Activated naive CD4-positive, alpha-beta T cell treated with anti-CD3 and anti-CD28 coated beads, Interleukin-2, amount 50 U/mL, for 72 hours (primary cell): ENCODE results near the gene FAM120A. TPM values are rescaled to one million over a fixed set of nuclear protein-coding genes. Genes with fewer than 3 reads are reported as not detected.
A peak's percentile ranks its signal among the peaks of the same experiment; 100 is the strongest.

Experiments
- ATAC-seq, 2 donors: fragments of 150-1000 bp; cut with Tn5 transposase; 2 replicates each; pipeline ENCODE4 v1.10.0; 2021; ENCODE audit warnings: mild to moderate bottlenecking in 2 of 2, moderate library complexity in 2 of 2
- DNase-seq, 2 donors: peaks; one replicate each; pipeline ENCODE4 v3.0.0; 2021 to 2022; ENCODE audit warnings: low spot score in 2 of 2
- H3K27ac Mint-ChIP-seq, 2 donors: one replicate each; pipeline ENCODE4 v1.8.0; 2022; ENCODE audit warnings: mild to moderate bottlenecking in 2 of 2, mixed read lengths in 2 of 2
- H3K36me3 Mint-ChIP-seq, 2 donors: one replicate each; pipeline ENCODE4 v1.8.0; 2022; ENCODE audit warnings: mixed read lengths in 2 of 2
- H3K9me3 Mint-ChIP-seq, 2 donors: one replicate each; pipeline ENCODE4 v1.8.0; 2022; ENCODE audit warnings: mixed read lengths in 2 of 2
- total RNA-seq, 2 donors: library from RNA; stranded (reverse); gene quantifications; one replicate each; pipeline ENCODE4 v1.2.3, GENCODE V29; 2022

The FAM120A gene
- total RNA-seq, 2 donors from 2014 or later: 76.1 to 130 TPM

DNA sequence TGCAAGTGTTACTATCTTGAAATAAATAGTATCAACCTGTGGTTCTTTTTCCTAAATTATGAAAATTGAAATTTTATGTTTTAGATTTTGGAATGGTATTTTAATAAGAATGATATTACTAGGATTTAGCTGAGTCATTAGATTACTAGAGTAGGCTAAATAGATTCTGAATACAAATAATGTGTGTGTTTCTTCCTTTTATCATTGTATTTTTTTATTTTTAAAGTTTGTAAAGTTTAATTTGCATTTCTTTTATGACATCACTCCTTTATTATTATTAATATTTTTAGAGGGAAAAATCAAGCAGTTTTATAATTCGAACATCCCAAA is 9.9 kb downstream of the FAM120A start:
- Mint-ChIP-seq H3K36me3 (peaks cover 7 to 23% of the 10 kb centered on the region in 2 donors), H3K9me3 (no peaks in the 10 kb centered on the region)

DNA sequence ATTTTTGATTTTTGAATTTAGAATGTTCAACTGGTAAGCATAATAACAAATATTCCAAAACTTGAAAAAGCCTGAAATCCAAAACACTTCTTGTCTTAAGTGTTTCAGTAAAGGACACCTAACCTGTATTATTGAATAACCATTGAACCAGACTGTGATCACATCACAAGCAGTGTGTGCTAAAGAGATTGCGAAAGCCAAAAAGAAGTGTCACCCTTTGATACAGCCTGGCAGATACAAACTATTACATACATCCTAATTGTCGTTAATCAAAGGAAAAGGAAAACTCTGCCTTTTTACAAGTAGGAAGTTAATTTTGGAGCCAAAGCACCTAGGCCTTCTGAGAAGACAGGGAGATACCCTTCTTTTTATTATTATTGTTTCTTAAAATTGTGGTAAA is 10.3 kb downstream of the FAM120A start:
- Mint-ChIP-seq H3K36me3 (peaks cover 5 to 20% of the 10 kb centered on the region in 2 donors), H3K27ac (no peak overlapping the region), H3K9me3 (no peaks in the 10 kb centered on the region)
- DNase-seq: no peak
- ATAC-seq: no peak

More for the DNA sequence above, 9.9 kb downstream of the FAM120A start:
- no peak for ATAC-seq
- DNase-seq: no peak
- H3K27ac Mint-ChIP-seq: peak overlapping the region in 1 of 2 donors; percentile 41

DNA sequence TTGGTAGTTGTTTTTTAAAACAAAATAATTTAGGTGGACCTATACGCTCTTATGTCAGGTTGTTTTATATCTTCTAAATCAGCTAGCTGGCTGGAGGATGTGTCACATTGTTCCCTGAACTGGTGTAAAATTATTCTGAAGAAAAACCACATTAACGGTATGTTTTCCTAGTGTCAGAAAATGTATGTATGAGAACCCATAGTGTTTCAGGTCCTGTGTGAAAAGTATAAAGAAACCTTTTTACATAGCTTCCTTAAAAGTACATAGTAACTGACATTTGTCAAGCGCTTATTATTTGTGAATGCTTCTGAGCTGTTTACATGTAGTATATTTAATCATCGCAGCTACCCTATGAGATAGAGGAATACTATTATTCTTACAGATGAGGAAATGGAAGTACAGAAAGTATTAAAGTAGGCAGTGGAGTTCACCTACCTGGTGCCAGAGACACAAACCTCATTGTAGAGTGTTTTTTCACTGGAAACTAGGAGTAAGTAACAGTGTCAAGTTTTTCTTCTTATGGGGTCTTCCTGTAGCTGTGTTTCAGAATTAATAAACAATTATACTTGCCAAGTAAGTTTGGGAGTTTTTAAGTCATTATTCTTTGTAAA is 12.3 kb downstream of the FAM120A start:
- peaks cover 0 to 4% of the 10 kb centered on the region in 2 donors for H3K36me3 Mint-ChIP-seq
- no peaks in the 10 kb centered on the region for H3K9me3 Mint-ChIP-seq
- DNase-seq (no peak), ATAC-seq (peak; percentile 29 to 72)
- peak overlapping the region; percentile 73 to 78 for H3K27ac Mint-ChIP-seq

DNA sequence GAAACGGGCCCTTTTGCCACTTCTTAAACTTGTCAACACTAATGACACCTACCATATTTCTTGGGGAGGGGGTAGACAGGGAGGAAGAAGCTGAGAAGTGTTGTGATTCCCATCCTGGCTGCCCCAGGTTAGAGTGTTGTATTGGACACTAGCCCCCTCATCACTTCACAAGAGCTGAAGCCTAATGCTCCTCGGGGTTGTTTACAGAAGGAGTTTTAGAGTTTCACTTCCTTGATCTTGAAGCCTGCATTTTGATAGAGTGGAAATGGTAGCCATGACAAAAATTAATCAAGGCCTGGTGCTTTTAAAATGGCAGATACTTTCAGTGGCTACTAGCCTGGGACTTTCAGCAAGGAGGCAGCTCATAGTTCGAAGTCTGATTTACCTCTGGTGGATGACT is 12.9 kb downstream of the FAM120A start:
- ATAC-seq: no peak
- DNase-seq: no peak
- Mint-ChIP-seq H3K36me3 (no peaks in the 10 kb centered on the region), H3K9me3 (no peaks in the 10 kb centered on the region), H3K27ac (peak overlapping the region; percentile 78 to 81)

DNA sequence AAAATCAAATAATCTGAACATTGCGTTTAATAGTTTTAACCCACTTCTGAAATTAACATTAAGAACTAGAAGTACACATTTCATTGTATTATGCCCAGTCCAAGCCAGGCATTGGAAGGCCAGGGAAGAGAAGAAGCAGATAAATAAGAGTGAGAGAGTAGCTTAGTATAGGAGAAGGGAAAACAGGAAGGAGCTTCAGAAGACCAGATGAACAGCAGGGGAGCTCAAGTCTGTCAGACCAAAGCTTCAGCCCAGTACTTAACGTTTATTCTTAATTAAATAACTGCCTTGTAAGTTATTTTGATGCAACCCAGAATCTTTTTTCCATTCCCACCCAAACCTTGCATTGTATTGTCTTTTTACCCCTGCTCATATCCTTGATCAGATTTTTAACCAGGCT is 13.4 kb downstream of the FAM120A start:
- peak overlapping the region in 1 of 2 donors; percentile 78 for H3K27ac Mint-ChIP-seq
- no peaks in the 10 kb centered on the region for H3K36me3 Mint-ChIP-seq
- DNase-seq (no peak), ATAC-seq (no peak)
- H3K9me3 Mint-ChIP-seq: no peaks in the 10 kb centered on the region

DNA sequence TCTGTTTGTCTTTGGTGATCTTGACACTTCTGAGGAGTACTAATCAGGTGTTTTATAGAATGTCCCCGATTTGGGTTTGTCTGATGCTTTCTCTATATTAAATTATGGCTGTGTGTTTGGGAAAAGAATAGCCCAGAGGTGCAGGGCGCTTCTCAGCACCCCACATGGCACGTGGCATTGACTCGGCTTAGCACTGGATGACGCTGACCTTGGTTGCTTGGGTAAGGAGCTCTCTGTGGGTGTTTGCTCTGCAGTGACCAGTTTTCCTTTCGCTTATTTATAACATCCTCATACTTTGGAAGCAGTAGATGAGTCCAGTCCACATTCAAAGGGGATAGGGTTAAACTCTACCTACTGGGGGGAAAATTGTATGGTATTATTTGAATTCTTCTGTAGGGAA is 14.4 kb downstream of the FAM120A start:
- H3K27ac Mint-ChIP-seq: peak overlapping the region in 1 of 2 donors; percentile 52
- no peaks in the 10 kb centered on the region for H3K9me3 Mint-ChIP-seq
- H3K36me3 Mint-ChIP-seq: peaks cover 0 to 8% of the 10 kb centered on the region in 2 donors
- no peak for DNase-seq
- ATAC-seq: peak in 1 of 2 donors; percentile 28

DNA sequence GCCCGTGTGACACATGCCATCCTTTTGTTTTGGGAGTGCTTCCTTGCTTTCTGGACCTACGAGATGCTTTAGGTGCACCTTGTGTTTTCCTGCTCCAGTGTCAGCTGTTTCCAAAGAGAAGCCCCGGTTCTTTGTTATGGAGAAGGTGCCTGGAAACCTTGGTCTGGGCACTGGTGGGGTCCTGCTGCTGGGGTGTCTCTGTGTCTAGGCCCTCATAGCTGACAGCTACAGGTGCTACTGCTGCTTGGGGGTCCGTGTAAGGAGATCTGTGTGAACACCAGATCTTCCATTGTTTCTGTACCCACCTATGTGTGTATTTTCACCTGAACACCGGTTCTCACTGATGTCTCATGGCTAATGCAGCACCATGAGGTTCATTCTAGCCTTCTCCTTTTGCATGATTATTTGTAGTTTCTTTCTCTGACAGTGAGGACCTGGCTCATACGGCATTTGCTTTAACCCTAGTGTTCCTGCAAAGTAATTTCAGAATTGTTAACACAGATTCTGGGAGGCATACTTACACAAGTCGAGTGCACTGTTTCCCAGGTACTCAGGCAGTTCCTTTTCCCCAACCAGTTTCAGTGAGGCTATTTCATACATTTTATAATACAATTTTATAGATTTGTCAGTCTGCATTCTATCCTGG is 15.1 kb downstream of the FAM120A start:
- Mint-ChIP-seq H3K9me3 (no peaks in the 10 kb centered on the region), H3K27ac (peak overlapping the region; percentile 52 to 69), H3K36me3 (peaks cover 0 to 14% of the 10 kb centered on the region in 2 donors)
- no peak for DNase-seq
- peak in 1 of 2 donors; percentile 16 for ATAC-seq

DNA sequence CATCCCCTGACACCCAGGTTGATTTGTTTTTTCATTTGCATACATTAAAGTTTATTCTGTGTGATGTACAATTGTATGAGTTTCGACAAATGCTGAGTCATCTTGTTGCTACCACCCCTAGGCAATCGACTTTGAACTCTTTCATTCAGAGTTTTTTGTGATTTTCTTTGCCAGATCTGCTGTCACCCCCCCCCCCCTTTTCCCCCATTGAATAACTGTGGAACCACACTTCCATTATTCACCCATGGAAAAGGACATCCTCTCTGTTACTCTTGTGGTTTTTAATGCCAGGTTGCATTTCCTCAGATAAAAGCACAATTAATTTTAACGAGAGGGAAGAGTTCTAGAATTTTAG is 15.6 kb downstream of the FAM120A start:
- no peaks in the 10 kb centered on the region for H3K9me3 Mint-ChIP-seq
- ATAC-seq (peak in 1 of 2 donors; percentile 32), DNase-seq (no peak)
- peaks cover 0 to 14% of the 10 kb centered on the region in 2 donors for H3K36me3 Mint-ChIP-seq
- H3K27ac Mint-ChIP-seq: peak overlapping the region; percentile 52 to 69

DNA sequence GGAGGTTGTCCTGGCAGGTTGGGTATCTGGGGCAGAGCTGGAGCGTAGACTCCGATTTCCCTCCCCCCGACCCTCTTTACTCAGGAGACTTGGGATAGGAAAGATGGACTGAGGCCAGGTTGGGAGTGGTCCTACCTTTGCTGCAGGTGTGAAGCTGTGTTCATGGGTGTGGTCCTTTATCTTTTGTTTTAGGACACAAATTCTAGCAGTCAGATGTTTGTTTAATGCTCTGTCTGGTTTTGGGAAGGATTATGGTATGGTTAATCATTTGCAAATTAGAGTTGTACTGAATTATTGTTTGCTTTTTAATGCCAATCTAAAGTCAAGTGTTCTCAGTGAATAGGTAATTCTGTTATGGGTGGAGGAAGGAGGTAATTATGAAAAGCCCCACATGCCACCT is 16.0 kb downstream of the FAM120A start:
- peaks cover 0 to 18% of the 10 kb centered on the region in 2 donors for H3K36me3 Mint-ChIP-seq
- no peaks in the 10 kb centered on the region for H3K9me3 Mint-ChIP-seq
- DNase-seq (no peak), ATAC-seq (no peak)
- H3K27ac Mint-ChIP-seq: peak overlapping the region; percentile 52 to 69

DNA sequence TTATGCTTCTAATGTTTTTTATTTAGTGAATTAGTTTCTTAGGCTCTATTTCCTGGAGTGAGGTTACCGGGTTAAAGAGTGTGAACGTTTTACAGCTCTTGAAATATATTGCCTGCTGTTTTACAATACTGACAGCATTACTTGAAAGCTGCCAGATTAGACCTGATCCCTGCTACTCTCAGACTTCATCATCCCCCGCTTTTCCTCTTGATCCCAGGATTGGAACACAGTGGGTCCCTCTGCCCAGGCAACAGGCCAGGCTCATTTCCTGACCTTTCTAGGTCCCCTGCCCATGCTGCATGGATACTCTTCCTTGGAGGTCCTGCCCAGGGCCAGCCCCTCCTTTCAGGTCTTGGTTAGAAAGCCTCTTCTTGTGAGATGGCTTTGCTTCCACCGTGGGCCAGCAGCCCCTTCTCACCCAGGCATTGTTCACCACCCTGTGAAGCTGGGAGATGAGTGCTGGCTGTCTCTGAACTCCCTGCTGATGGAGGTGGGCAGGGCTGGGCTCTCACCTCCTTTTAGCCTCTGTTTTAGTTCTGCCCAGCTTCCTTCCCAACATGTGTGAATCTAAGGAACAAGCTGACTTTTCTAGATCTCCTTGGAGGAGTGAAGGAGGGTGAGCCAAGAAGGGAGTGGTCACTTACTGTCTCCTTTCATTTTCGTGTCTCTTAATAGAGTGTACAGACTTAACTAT is 17.4 kb downstream of the FAM120A start:
- DNase-seq (no peak), ATAC-seq (no peak)
- Mint-ChIP-seq H3K27ac (peak overlapping the region; percentile 4 to 73), H3K9me3 (no peaks in the 10 kb centered on the region), H3K36me3 (peaks cover 0 to 18% of the 10 kb centered on the region in 2 donors)

DNA sequence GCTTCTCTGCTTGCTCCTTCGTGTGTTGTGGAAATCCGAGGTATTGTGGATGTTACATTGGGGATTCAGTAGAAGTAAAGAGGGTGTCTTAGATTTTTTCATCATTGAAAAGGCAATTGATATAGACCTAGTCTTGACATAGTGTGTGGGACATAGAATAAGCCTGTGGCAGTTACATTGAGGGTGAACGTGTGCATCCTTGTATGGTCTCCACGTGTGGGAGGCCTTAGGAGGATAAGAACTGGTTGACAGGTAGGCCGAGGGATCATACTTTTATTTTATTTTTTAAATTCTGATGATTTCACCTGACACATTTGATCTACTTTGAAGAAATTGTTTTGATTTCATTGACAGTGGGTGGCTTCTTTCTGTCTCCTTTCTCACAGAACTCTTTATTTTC is 18.9 kb downstream of the FAM120A start:
- DNase-seq: no peak
- ATAC-seq: no peak
- peaks cover 0 to 25% of the 10 kb centered on the region in 2 donors for H3K36me3 Mint-ChIP-seq
- H3K27ac Mint-ChIP-seq: peak overlapping the region in 1 of 2 donors; percentile 36
- no peaks in the 10 kb centered on the region for H3K9me3 Mint-ChIP-seq

DNA sequence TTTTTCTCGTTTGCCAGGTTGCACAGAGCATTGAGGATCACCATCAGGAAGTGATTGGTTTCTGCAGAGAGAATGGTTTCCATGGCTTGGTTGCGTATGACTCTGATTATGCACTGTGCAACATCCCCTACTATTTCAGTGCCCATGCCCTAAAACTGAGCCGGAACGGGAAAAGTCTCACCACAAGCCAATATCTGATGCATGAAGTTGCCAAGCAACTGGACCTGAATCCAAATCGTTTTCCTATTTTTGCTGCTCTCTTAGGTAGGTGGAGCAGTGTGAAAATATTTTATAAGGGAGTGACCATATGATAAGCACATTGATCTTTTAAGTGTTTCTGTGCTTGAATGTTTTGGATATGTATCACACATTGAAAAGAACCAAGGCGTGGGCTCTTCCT is 19.6 kb downstream of the FAM120A start:
- Mint-ChIP-seq H3K36me3 (peaks cover 0 to 25% of the 10 kb centered on the region in 2 donors), H3K9me3 (no peaks in the 10 kb centered on the region), H3K27ac (peak overlapping the region in 1 of 2 donors; percentile 36)
- ATAC-seq: no peak
- DNase-seq: no peak

DNA sequence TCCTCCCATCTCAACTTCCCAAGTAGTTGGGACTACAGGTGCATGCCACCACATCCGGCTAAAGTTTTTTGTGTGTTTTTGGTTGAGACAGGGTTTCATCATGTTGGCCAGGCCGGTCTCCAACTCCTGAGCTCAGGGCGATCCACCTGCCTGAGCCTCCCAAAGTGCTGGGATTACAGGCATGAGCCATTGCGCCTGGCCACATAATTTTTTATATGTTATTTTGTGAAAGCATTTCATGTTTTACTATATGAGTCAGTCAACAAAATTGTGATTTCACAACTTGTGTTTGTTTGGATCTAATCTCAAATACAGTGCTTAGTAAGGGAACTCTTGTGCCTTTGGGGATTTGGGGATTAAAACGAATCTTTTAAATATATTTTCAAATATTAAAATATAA is 21.9 kb downstream of the FAM120A start:
- DNase-seq (no peak), ATAC-seq (no peak)
- H3K9me3 Mint-ChIP-seq: no peaks in the 10 kb centered on the region
- H3K36me3 Mint-ChIP-seq: peaks cover 0 to 30% of the 10 kb centered on the region in 2 donors
- H3K27ac Mint-ChIP-seq: no peak overlapping the region

DNA sequence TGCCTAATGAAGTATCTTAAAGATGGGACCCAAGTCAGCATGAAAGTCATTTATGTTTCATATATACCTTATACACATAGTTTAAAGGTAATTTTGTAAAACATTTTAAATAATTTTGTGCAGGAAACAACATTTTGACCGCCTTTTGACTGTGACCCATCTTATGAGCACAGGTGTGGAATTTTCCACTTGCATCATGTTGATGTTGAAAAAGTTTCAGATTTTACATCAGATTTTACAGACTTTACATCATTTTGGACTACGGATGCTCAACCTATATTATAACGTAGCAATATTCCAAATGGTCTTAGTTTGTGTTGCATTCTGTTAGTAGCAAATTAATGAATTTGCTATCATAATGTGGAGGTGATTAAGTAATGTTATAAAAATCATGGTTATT is 23.6 kb downstream of the FAM120A start:
- ATAC-seq: no peak
- no peak for DNase-seq
- Mint-ChIP-seq H3K9me3 (no peaks in the 10 kb centered on the region), H3K36me3 (peaks cover 0 to 30% of the 10 kb centered on the region in 2 donors), H3K27ac (peak overlapping the region in 1 of 2 donors; percentile 18)

DNA sequence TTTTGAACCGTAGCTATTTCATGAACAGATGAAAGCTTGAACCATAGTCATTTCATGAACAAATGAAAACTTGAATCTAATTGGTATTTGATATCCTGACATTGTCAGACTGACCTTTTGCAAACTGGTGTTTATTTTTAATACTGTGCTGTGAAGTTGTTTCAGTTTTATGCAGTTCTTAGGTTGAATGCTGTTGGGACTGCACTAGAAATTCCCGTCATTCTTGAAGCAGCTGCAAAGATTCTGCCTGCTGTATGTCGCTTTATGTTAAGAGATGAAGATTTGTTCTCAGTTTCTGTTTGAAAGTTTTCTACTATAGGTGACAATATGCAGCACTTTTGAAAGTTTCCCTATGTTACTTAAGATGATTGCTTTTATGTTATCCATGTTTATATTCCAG is 24.4 kb downstream of the FAM120A start:
- peaks cover 0 to 22% of the 10 kb centered on the region in 2 donors for H3K36me3 Mint-ChIP-seq
- DNase-seq (no peak), ATAC-seq (no peak)
- no peaks in the 10 kb centered on the region for H3K9me3 Mint-ChIP-seq
- H3K27ac Mint-ChIP-seq: peak overlapping the region in 1 of 2 donors; percentile 18

DNA sequence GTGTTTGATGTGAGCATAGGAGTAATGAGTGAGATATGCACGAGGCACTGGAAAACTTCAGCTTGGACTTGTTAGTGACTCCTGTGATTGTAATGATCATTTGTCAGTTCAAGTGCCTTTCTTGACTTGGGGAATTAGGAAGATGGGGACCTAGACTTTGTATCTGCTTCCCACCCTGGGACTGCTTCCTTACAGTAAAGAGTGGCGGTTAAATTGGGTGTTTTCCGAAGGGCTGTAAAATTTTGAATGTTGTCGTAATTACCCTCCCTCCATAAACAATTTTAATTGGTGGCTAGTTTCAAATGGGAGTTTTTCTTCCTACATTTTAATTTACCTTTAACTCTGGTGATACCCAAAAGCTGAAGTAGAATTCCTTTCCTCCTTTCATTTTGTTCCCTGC is 25.4 kb downstream of the FAM120A start:
- no peak for DNase-seq
- Mint-ChIP-seq H3K36me3 (peaks cover 0 to 16% of the 10 kb centered on the region in 2 donors), H3K9me3 (no peaks in the 10 kb centered on the region), H3K27ac (no peak overlapping the region)
- no peak for ATAC-seq

DNA sequence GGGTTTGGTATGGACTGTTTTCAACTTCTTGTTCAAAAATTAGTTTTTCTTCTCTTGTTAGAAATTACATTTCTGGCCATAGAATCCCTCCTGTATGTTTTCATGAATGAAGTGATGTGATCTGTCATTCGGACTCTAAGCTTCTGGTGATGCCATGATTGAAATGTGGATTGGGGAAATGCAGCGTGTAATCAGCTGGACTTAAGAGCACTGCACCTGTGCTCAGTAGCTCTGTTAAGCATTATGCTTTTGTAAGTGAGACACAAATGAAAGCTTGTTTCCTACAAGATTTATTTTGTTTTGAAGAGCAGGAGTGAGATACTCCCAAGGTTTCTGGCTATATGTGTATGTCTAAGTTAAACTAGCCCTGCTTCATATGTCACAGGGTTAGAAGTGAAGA is 25.9 kb downstream of the FAM120A start:
- peak overlapping the region in 1 of 2 donors; percentile 51 for H3K27ac Mint-ChIP-seq
- H3K9me3 Mint-ChIP-seq: no peaks in the 10 kb centered on the region
- ATAC-seq (no peak), DNase-seq (no peak)
- H3K36me3 Mint-ChIP-seq: peaks cover 0 to 13% of the 10 kb centered on the region in 2 donors
